H9 (cell line): Measurements from ENCODE around the gene LRRC42. TPM values are rescaled to one million over a fixed set of nuclear protein-coding genes. Genes with fewer than 3 reads are reported as not detected.

Source experiments
- DNase-seq: peaks from one replicate; pipeline ENCODE4 v3.0.0-alpha.2; 2017
- H2AFZ ChIP-seq: one replicate; pipeline ENCODE4 v1.6.1; 2013; ENCODE audit warnings: mild to moderate bottlenecking, low read length, control low read depth, moderate library complexity
- H2AK5ac ChIP-seq: 2 replicates; pipeline ENCODE4 v1.6.1; 2013; ENCODE audit warnings: low read length, control low read depth, mixed read lengths; ENCODE audit not compliant: insufficient read length
- H2BK120ac ChIP-seq: one replicate; pipeline ENCODE4 v1.6.1; 2013; ENCODE audit warnings: low read depth, mild to moderate bottlenecking, low read length, control low read depth, inconsistent platforms; ENCODE audit not compliant: poor library complexity, severe bottlenecking
- H2BK12ac ChIP-seq: 2 replicates; pipeline ENCODE4 v1.6.1; 2013; ENCODE audit warnings: low read length, control low read depth, mixed read lengths, low read depth; ENCODE audit not compliant: insufficient read length
- H2BK15ac ChIP-seq: 2 replicates; pipeline ENCODE4 v1.6.1; 2013; ENCODE audit warnings: low read depth, low read length, control low read depth
- H2BK20ac ChIP-seq: one replicate; pipeline ENCODE4 v1.6.1; 2013; ENCODE audit warnings: low read depth, mild to moderate bottlenecking, low read length, control low read depth, inconsistent platforms; ENCODE audit not compliant: poor library complexity, severe bottlenecking
- H2BK5ac ChIP-seq: 2 replicates; pipeline ENCODE4 v1.6.1; 2013; ENCODE audit warnings: low read length, control low read depth, mixed read lengths; ENCODE audit not compliant: insufficient read length
- H3K14ac ChIP-seq: 2 replicates; pipeline ENCODE4 v1.6.1; 2013; ENCODE audit warnings: low read length, control low read depth; ENCODE audit not compliant: insufficient read depth
- H3K18ac ChIP-seq: 2 replicates; pipeline ENCODE4 v1.6.1; 2013; ENCODE audit warnings: low read depth, mild to moderate bottlenecking, mixed read lengths, low read length, control low read depth; ENCODE audit not compliant: insufficient read length
- H3K23ac ChIP-seq: 2 replicates; pipeline ENCODE4 v1.6.1; 2013; ENCODE audit warnings: low read length, control low read depth, mixed read lengths, low read depth; ENCODE audit not compliant: insufficient read length
- H3K23me2 ChIP-seq: 2 replicates; pipeline ENCODE4 v1.6.1; 2013; ENCODE audit warnings: low read depth, mild to moderate bottlenecking, mixed read lengths, low read length, control low read depth; ENCODE audit not compliant: insufficient read length, poor library complexity, severe bottlenecking
- H3K27ac ChIP-seq: 2 replicates; pipeline ENCODE4 v1.5.1; 2013; ENCODE audit warnings: low read length, control low read depth, mixed read lengths, low read depth; ENCODE audit not compliant: insufficient read length
- H3K27me3 ChIP-seq: 2 replicates; pipeline ENCODE4 v1.6.1; 2013; ENCODE audit warnings: low read length, control low read depth, inconsistent platforms; ENCODE audit not compliant: insufficient read depth
- H3K4ac ChIP-seq: 2 replicates; pipeline ENCODE4 v1.6.1; 2013; ENCODE audit warnings: low read depth, mild to moderate bottlenecking, control low read depth, inconsistent platforms, low read length, moderate library complexity
- H3K4me1 ChIP-seq: 2 replicates; pipeline ENCODE4 v1.6.1; 2013; ENCODE audit warnings: low read length, control low read depth, inconsistent platforms; ENCODE audit not compliant: insufficient read depth
- H3K4me2 ChIP-seq: 2 replicates; pipeline ENCODE4 v1.6.1; 2013; ENCODE audit warnings: low read length, control low read depth, mixed read lengths; ENCODE audit not compliant: insufficient read length, insufficient read depth
- H3K56ac ChIP-seq: 2 replicates; pipeline ENCODE4 v1.6.1; 2013; ENCODE audit warnings: low read depth, mild to moderate bottlenecking, mixed read lengths, low read length, control low read depth; ENCODE audit not compliant: insufficient read length
- H3K79me1 ChIP-seq: 2 replicates; pipeline ENCODE4 v1.6.1; 2013; ENCODE audit warnings: low read depth, mild to moderate bottlenecking, moderate library complexity, low read length, control low read depth, inconsistent platforms; ENCODE audit not compliant: insufficient read depth, poor library complexity, severe bottlenecking
- H3K79me2 ChIP-seq: 2 replicates; pipeline ENCODE4 v1.6.1; 2013; ENCODE audit warnings: low read length, control low read depth, inconsistent platforms; ENCODE audit not compliant: insufficient read depth
- H3K9ac ChIP-seq: 2 replicates; pipeline ENCODE4 v1.6.1; 2013; ENCODE audit warnings: low read length, control low read depth, mixed read lengths; ENCODE audit not compliant: insufficient read length; ENCODE audit errors: extremely low read depth
- H3K9me3 ChIP-seq: one replicate; pipeline ENCODE4 v1.6.1; 2013; ENCODE audit warnings: low read depth, low read length, inconsistent platforms; ENCODE audit not compliant: control insufficient read depth
- H3T11ph ChIP-seq: one replicate; pipeline ENCODE4 v1.6.1; 2013; ENCODE audit warnings: mild to moderate bottlenecking, low read length, control low read depth, inconsistent platforms
- H4K20me1 ChIP-seq: one replicate; pipeline ENCODE4 v1.6.1; 2013; ENCODE audit not compliant: control insufficient read depth, insufficient read length, insufficient read depth
- H4K5ac ChIP-seq: 2 replicates; pipeline ENCODE4 v1.6.1; 2013; ENCODE audit warnings: low read depth, mild to moderate bottlenecking, mixed read lengths, low read length, control low read depth; ENCODE audit not compliant: insufficient read length
- H4K8ac ChIP-seq: replicated peaks from 2 replicates; pipeline ENCODE4 v1.6.1; 2013; ENCODE audit warnings: low read length, control low read depth, mixed read lengths, low read depth; ENCODE audit not compliant: insufficient read length
- H4K91ac ChIP-seq: 2 replicates; pipeline ENCODE4 v1.6.1; 2013; ENCODE audit warnings: low read depth, mild to moderate bottlenecking, moderate library complexity, mixed read lengths, low read length, control low read depth; ENCODE audit not compliant: insufficient read length
- H3K27ac Mint-ChIP-seq, 3 experiments: 2 replicates in 2 of 3; 3 replicates in 1 of 3; pipeline ENCODE4 v1.8.0; 2020 to 2021; ENCODE audit warnings: mixed read lengths in 3 of 3, mild to moderate bottlenecking in 1 of 3, moderate library complexity in 1 of 3
- H3K27me3 Mint-ChIP-seq: 2 replicates; pipeline ENCODE4 v1.8.0; 2021; ENCODE audit warnings: low read depth, mild to moderate bottlenecking, moderate library complexity, mixed read lengths
- H3K36me3 Mint-ChIP-seq, 3 experiments: 2 replicates in 2 of 3; 3 replicates in 1 of 3; pipeline ENCODE4 v1.8.0; 2020 to 2021; ENCODE audit warnings: low read depth in 3 of 3, mixed read lengths in 3 of 3; ENCODE audit not compliant: insufficient read depth in 1 of 3
- H3K4me1 Mint-ChIP-seq, 2 experiments: 2 replicates each; pipeline ENCODE4 v1.8.0; 2020; ENCODE audit warnings: mixed read lengths in 2 of 2
- H3K4me3 Mint-ChIP-seq, 2 experiments: 2 replicates in 1 of 2; 3 replicates in 1 of 2; pipeline ENCODE4 v1.8.0; 2020 to 2021; ENCODE audit warnings: mild to moderate bottlenecking in 2 of 2, mixed read lengths in 2 of 2, moderate library complexity in 1 of 2
- H3K9me3 Mint-ChIP-seq, 2 experiments: 2 replicates in 1 of 2; 3 replicates in 1 of 2; pipeline ENCODE4 v1.8.0; 2020; ENCODE audit warnings: mild to moderate bottlenecking in 2 of 2, mixed read lengths in 2 of 2, moderate library complexity in 1 of 2
- WGBS: extraction: QIAGEN DNeasy Blood & Tissue Kit; methylation state at CpG from one replicate; pipeline ENCODE4 v1.1.7; 2013; ENCODE audit warnings: missing lambda C conversion rate, low lambda C conversion rate, mixed read lengths; ENCODE audit not compliant: insufficient read length; ENCODE audit errors: extremely low coverage; 5-methylcytosine and 5-hydroxymethylcytosine counted together
- total RNA-seq: library from RNA; stranded (reverse); gene quantifications from 2 replicates; pipeline ENCODE4 v1.2.1, GENCODE V29; 2021
- TF ChIP-seq, protein P1 (sequence below): fragments of 200-600 bp; sonication (generic); conservative IDR thresholded peaks from 3 replicates; pipeline ENCODE4 v1.8.0; 2021; ENCODE audit warnings: antibody characterized with exemption, mild to moderate bottlenecking

LRRC42 gene
- total RNA-seq, 1 experiment from 2014 or later: 36.3 TPM

DNA sequence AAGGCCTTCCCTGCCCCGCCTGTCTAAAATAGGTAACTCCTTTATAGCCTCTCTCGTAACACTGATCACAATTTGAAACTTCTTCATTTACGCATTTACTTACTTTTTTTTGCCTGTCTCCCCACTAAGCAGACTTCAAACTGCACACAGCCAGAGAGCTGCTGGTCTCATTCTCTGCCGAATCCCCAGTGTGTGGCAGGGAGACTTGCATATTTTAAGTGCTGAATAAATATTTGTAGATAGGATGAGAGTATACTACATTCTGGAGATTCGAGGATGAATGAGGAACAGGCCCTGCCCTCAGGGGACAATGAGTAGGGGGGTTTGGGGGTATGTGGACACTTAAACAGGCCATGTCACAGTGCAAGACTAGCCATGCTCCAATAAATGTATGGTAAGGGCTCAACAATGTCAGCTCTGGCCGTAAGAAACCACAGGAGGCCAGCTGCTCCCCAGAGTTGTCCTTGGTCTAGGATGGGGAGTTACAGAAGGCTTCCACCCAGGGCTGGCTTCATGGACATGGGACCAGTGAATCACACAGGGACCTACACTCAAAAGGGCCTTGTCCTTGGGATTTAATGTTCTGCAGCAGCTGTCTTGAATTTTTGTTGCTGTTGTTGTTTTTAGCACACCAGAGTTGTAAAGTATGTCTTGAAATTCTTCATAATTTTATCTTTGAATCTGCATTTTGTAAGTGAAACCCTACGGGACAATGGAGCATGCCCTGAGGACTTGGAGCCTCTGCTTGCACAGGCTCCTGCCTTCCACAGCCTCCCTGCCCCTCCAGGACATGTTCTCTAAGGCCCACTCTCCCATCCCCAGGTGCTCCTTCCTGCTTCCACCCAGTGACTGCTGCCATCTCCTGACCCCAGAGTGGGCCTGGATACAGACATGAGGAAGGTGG lies 43.7 kb upstream of the LRRC42 start:
- no peaks in the 10 kb centered on the region for H3K9me3 ChIP-seq
- no peak overlapping the region for H4K91ac ChIP-seq
- Mint-ChIP-seq H3K4me1 (0 out of 4 replicates have a peak, but pooled peaks cover 0 to 3% of the 10 kb centered on the region in 2 experiments), H3K36me3 (no peaks in the 10 kb centered on the region), H3K27ac (peak overlapping the region in 1 of 3 experiments; percentile 41; a peak in 4 of 7 replicates), H3K4me3 (no peak overlapping the region), H3K9me3 (no peaks in the 10 kb centered on the region), H3K27me3 (no peaks in the 10 kb centered on the region)
- H3T11ph ChIP-seq: no peak overlapping the region
- no peak overlapping the region for H3K4ac ChIP-seq
- no peak overlapping the region for H4K8ac ChIP-seq
- H2BK15ac ChIP-seq: no peak overlapping the region
- H3K79me1 ChIP-seq: no peaks in the 10 kb centered on the region
- H3K27me3 ChIP-seq: no peaks in the 10 kb centered on the region
- TF ChIP-seq, protein P1, sequence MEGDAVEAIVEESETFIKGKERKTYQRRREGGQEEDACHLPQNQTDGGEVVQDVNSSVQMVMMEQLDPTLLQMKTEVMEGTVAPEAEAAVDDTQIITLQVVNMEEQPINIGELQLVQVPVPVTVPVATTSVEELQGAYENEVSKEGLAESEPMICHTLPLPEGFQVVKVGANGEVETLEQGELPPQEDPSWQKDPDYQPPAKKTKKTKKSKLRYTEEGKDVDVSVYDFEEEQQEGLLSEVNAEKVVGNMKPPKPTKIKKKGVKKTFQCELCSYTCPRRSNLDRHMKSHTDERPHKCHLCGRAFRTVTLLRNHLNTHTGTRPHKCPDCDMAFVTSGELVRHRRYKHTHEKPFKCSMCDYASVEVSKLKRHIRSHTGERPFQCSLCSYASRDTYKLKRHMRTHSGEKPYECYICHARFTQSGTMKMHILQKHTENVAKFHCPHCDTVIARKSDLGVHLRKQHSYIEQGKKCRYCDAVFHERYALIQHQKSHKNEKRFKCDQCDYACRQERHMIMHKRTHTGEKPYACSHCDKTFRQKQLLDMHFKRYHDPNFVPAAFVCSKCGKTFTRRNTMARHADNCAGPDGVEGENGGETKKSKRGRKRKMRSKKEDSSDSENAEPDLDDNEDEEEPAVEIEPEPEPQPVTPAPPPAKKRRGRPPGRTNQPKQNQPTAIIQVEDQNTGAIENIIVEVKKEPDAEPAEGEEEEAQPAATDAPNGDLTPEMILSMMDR: no peak
- H3K27ac ChIP-seq: no peak overlapping the region
- H2BK20ac ChIP-seq: no peak overlapping the region
- no peak overlapping the region for H2BK120ac ChIP-seq
- H3K79me2 ChIP-seq: no peaks in the 10 kb centered on the region
- no peak overlapping the region for H2AFZ ChIP-seq
- H2BK5ac ChIP-seq: no peak overlapping the region
- H3K9ac ChIP-seq: no peak overlapping the region
- no CpG with 5 or more reads among the region's 7 CpGs for WGBS
- no peak for DNase-seq
- H2AK5ac ChIP-seq: no peak overlapping the region
- no peak overlapping the region for H4K5ac ChIP-seq
- no peak overlapping the region for H3K23ac ChIP-seq
- H3K14ac ChIP-seq: no peak overlapping the region
- H3K4me2 ChIP-seq: no peak overlapping the region
- no peaks in the 10 kb centered on the region for H3K23me2 ChIP-seq
- no peaks in the 10 kb centered on the region for H3K4me1 ChIP-seq
- no peak overlapping the region for H3K18ac ChIP-seq
- no peak overlapping the region for H2BK12ac ChIP-seq
- no peaks in the 10 kb centered on the region for H4K20me1 ChIP-seq
- H3K56ac ChIP-seq: no peak overlapping the region
